SKM-1 treated with dmso at 0.1 percent for 144 hours (cell line): ENCODE data around the gene RITA1.

Experiments used
- DNase-seq: peaks from one replicate; lab custom pipeline; 2025; ENCODE audit not compliant: unreplicated experiment; lab: John Stamatoyannopoulos, UW

The RITA1 gene

DNA sequence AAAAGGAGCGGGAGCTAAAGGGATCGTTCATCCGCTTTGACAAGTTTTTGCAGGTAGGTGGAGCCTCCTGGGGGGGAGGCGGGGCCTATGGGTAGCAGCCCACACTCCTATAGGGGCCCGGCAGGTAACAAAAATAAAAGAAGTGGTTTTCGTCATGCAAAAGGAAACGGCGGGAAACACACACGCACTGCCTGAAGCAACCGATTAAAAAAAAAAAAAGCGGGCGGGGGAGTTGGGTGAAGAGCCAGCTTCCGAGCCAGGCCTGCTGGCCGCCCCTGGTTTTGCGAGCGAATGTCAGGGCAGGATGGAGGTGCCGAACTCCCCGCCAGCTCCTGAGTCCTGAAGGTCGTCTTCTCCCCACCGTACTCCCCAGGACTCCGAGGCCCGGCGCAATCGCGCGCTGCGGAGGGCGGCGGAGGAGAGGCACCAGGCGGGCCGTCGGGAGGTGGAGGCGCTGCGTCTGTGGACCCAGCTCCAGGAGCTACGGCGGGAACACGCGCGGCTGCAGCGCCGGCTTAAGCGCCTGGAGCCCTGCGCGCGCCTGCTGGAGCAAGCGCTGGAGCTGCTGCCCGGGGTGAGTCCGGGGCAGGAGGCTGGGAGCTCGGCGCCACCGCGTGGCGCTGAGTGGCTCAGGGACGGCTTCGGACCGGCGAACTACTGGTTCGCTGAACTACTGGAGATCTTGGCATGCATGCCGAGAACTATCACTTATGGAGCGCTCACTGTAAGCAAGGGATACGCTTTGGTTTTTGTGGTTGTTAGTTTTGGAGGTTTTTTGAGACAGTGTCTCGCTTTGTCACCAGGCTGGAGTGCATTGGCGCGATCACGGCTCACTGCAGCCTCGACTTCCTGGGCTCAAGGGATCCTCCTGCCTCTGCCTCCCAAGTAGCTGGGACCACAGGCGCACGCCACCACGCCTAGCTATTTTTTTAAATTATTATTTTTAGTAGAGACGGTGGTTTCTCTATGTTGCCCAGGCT is 32.4 kb upstream of the RITA1 start:
- DNase-seq, result peak; percentile 40

DNA sequence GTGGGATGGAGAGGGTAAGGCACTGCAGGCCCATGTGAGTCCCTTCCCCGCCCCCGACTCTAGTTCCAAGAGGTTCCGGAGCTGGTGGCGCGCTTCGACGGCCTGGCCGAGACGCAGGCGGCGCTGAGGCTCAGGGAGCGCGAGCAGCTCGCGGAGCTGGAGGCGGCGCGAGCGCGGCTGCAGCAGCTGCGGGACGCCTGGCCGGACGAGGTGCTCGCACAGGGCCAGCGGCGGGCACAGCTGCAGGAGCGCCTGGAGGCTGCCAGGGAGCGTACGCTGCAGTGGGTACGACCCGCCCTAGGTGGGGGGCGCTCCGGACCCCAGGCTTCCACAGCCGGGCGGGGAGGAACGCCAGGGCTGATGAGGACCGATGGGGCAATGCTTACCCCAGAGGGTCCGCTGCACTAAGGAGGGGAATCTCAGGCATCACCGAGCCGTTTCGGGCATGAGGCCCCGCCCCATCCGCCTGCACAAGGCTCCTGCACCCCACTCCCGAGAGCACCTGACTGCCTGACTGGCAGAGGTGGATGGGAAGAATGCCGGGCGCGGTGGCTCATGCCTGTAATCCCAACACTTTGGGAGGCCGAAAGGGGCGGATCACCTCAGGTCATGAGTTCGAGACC is 31.1 kb upstream of the RITA1 start:
- no peak for DNase-seq

DNA sequence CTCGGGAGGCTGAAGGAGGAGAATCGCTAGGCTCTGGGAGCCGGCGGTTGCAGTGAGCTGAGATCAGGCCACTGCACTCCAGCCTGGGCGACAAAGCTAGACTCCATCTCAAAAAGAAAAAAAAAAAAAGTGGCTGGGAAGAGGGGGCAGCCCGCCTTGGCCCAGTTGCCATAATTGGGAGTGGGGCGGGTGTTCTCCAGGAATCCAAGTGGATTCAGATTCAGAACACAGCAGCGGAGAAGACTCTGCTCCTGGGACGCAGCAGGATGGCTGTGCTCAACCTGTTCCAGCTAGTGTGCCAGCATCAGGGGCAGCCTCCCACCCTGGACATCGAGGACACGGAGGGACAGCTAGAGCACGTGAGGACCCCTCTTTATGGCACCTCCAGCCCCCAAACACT is 30.5 kb upstream of the RITA1 start:
- no peak for DNase-seq

DNA sequence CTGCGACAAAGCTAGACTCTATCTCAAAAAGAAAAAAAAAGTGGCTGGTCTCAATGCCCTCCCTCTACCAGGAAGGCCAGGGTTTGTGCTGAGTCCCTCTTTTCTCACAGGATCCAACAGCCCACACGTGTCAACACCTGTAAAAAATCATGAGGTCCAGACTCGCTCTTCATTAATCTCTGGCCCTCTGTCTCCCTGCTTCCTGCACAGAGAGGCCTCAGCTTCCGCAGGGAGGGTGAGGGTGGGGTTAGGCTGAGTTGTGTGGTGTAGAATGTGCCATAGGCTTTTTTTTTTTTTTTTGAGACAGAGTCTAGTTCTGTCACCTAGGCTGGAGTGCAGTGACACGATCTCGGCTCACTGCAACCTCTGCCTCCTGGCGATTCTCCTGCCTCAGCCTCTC is 29.9 kb upstream of the RITA1 start:
- no peak for DNase-seq

DNA sequence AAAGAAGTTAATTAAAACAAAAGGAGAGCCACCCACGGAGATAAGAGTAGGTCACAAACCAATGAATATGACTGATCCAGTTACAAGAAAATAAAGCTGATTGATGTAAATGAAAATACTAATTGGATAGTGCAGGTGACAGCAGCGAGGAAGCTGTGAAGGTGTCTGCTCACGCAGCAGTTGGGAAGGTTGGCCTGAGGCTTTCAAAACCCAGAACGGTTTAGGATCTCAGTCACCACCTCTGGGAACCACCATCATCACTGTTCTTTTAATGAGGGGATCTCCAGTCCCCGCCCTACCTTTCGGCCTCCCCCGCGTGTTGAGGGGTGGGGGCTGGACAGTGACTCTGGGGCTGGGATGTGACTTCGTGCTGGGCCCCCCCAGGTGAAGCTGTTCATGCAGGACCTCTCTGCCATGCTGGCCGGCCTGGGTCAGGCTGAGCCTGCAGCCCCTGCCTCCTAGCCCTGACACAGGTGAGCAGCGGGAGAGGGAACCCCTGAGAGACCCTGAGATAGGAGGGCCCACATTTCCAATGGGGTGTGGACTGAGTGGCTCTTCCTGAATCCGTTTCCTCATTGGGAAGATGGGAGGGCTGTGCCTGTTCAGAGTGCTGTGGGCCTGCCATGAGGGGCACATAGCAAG is 28.2 kb upstream of the RITA1 start:
- DNase-seq, result no peak

DNA sequence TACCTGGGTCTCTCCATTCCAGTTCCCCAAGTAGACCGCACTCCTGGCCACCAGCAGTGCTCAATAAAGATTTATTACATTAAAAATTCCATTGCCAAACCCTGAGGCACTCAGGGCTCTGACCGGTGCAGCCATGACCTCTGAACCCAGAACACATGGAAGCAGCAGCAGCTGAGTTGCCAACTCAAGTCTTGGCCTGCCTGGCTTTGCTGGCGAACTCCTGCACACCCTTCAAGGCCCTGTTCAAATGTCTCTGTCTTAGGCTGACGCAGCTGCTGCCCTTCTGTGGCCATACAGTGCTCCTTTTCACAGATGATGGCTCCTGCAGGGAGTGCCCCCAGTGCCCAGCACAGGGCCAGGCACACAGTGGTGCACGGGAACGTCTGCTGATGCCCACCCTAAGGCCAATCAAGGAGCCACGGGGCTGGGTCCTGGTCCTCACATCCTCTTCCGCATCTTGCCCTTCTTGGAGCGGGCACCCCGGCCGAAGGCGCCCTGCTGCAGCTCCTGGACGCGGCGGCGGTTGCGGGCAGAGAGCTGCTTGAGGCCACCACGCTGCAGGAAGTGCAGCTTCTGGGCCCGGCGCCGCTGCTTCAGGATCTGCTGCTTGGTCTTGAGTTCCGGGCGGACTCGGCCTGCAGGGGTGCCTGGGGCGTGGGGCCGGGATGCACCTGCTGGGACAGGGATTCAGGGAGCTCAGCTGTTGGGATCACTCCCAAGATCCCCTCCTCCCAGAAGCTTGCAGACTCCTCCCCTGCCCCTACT is 26.9 kb upstream of the RITA1 start:
- no peak for DNase-seq

DNA sequence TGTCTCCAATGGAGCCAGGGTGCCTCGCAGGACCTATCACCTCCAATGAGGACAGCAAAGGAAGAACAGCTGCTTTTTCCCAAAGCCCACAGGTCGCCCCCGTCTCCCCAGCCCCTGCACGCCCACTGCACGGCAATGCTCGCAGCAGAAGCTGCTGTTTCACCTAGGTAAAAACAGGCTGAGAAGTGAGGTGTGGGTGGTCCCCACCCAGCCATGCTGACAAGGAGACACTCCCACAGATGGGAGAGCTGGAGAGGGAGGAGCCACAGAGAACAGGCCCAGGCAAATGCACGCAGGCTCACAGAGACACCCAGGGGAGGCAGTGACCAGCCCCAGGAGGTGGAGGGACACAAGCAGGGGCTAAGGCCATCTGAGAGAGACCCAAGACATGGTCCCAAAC is 25.6 kb upstream of the RITA1 start:
- no peak for DNase-seq

DNA sequence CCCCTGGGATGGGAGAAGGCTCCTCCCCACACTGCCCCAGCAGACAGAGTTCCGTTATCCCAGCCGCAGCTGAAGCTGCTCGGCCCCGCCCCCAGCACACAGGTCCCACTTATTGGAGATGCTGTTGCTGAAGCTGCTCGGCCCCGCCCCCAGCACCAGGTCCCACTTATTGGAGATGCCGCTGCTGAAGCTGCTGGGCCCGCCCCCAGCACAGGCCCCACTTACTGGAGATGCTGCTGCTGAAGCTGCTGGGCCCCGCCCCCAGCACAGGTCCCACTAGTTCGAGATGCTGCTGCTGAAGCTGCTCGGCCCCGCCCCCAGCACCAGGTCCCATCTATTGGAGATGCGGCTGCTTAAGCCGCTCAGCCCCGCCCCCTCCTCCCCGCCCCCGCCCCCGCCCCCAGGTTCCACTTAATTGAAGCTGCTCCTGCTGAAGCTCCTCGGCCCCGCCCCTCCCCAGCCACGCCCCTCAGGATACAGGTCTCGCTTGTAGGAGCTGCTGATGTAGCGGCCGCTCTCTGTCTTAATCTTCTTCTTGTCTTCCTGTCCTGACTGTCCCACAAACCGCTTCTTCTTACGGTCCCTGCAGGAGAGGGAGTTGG is 24.0 kb upstream of the RITA1 start:
- DNase-seq, result no peak

DNA sequence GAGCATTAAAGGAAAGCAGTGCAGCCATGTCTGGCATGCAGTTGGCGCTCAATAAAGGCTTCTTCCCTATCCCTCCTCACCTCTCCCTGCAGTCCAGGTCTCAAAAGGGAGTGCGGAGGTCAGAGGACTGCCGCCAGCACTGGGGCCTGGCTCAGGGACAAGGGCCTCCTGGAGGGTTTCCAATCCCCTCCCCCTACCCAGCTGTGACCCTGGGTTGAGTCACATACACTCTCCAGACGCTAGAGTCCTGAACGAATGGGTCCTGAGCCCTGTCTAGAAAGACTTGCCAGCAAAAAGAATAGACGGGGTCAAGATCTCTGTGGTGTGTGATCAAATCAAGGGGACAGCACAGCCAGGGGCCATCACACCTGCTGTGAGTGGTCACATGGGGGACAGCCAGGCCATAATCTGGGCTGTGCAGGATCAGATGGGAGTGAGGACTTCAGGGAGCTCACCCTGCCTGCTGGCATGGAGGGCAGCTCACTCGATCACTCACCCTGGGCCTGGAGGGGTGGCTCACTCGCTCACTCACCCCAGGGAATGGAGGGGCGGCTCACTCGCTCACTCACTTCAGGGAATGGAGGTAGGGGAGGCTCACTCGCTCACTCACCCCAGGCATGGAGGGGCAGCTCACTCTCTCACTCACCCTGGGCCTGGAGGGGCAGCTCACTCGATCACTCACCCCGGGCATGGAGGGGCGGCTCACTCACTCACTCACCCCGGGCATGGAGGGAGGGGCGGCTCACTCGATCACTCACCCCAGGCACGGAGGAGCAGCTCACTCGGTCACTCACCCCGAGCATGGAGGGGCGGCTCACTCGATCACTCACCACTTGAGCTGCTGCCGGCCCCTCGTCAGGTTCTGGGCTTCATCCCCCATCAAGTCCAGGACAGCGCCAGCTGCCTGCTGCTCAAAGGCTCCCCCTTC is 23.2 kb upstream of the RITA1 start:
- DNase-seq, result no peak

DNA sequence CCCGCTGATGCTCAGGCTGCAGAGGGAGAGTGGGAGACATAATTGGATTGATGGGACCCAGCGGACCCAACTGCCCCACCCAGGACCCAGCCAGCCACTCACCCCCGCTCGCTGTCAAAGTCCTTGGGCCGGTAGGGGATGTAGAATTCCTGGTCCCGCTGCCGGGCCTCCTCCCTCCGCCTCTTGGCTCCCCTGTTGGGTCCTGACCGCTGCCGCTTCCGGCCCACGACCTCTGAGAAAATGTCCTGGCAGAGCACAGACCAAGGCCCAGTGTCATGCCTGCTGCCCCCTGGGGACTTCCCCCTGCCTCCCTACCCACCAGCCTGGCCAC is 22.5 kb upstream of the RITA1 start:
- no peak for DNase-seq

DNA sequence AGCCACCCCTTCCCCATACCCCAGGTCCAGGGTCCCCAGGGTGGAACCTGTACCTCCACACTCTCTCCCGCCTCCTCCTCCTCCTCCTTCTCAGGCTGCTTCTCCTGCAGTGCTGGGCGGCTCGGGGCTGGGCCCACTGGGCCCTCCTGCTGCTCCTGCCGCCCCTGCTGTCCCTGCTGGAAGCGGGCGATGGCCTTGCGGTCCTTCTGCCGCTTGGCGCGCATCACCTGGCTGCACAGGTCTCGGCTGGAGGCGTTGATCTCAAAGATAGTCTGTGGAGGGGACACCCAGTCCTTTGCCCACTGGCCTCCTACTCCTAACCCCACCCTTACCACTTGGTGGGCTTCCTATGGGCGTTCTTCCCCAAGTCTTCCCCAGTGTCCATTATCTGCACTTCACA is 21.5 kb upstream of the RITA1 start:
- DNase-seq, result no peak

DNA sequence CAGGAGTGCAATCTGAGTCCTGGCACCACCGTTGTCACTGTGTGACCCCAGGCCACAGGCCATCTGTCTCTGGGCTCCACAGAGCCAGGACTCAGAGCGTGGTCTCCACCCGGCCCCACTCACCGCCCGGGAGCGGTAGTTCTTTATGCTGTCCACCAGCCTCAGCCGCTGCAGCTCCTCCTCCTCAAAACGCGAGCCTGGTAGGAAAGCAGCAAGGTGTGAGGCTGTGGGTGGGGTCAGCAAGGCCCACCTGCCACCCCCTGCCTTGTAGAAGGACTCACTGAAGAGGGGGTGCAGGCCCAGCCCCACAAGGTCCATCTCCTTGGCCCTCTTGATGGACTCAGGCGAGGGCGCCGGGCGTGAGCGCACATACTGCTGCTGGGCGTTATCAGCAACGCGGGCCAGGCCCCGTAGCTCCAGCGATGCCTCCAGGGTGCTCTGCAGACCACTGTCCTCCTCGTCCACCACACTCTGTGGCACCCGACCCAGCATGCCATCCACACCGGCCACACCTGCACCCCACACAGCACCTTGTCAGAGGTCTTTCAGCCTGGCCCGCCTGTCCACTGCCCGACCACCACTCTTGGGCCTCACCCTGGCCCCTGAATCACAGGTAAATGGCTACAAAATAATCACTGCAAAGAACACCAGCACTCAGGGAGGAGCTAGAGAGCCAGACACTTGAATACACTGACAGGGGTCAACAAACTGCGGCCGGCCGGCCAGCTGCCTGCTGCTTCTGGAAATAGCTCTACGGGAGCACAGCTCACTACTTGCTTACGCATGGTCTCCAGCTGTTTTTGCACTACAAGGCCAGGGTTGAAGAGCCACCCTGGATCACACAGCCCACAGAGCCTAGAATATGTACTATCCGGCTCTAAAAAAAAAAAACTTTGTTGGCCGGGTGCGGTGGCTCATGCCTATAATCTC is 19.7 kb upstream of the RITA1 start:
- no peak for DNase-seq

DNA sequence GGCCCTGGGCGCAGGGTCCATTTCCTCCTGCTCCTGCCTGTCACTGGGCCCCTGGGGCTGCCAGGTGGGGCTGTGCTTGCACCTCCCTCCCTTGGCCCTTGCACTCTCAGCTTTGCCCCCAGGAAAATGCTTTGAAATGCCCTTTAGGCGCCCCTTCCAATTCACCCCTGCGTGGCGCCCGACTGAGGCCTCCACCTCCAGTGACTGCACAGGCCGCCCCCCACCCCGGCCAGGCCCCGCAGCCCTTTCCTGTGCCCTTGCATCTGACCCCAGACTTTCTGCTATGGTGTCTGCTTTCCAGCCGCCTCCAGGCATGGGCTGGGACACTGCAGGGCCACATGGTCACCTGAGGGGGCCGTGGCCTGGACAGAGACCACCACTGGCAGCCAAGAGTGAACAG is 17.7 kb upstream of the RITA1 start:
- DNase-seq, result no peak

DNA sequence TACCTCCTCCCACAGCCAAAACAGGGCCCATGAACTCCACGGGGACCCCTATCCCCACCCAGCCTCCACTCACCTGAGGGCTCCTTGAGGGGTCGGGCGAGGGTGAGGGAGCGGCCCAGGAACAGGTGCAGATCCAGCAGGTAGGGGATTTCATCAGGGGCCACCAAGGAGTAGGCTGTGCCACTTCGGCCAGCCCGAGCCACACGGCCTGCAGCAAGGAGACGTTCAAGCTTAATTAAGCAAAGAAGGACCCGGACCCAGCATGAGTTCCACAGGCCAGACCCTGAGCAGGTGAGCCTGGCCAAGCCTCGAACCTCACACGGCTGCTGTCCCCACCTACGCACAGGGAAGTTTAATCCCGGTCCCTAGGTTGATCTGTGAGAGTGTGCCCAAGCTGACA is 15.8 kb upstream of the RITA1 start:
- no peak for DNase-seq

DNA sequence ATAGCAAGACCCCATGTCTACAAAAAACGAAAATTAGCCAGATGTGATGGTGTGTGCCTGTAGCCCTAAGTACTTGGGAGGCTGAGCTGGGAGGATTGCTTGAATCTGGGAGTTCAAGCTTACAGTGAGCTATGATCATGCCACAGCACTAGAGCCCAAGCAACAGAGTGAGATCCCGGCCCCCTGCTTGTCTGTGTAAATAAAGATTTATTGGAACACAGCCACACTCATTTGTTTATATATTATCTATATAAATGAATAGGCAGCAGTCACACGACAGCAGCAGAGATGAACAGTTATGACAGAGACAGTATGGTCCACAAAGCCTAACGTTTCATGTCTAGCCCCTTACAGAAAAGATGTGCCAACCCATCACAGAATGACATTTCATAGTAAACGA is 15.1 kb upstream of the RITA1 start:
- DNase-seq, result no peak

DNA sequence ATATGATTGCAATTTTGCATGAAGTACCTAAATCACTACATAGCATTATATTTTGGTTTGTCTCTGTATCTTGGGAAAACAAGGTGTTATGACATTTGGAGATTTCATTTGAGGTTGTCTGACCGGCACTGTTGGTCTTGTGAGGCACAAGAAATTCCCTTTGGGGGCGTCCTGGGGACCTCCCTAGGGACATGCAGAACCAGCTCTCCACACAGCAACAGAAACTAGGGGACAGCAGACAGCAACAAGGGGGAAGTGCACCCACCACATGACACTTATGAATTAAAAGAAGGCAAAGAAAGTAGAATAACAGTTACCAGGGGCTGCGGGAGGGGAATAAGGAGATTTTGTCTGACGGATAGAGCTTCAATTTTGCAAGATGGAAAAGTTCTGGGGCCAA is 14.6 kb upstream of the RITA1 start:
- DNase-seq, result no peak

DNA sequence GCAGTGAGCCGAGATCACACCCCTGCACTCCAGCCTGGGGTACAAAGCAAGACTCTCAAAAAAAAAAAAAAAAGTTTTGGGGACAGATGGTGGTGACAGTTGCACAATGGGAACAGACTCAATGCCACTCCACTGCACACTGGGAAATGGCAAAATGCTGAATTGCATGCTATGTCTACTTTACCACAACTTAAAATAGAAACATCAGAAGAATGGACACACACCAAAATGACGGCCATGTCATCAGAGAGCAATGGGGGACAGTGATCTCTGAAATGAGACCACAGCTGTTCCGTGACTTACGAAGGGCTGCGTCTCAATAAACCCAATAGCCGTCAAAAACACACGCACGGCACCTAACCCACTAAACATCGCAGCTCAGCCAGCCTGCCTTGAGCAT is 14.0 kb upstream of the RITA1 start:
- no peak for DNase-seq

DNA sequence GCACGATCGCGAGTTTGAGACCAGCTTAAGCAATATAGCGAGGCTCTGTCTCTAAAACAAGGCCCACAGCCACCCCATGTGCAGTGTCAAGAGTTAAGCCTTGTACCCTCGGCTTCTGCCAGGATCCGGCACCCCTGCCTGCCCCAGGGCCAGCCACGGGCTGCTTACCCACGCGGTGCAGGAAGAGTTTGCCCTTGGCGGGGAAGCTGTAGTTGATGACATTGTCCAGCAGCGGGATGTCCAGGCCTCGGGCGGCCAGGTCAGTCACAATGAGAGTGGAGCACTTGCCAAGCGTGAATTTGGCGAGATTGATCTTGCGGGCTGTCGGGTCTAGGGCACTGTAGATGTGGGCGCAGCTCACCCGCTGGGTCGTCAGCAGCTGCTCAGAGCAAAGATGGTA is 13.3 kb upstream of the RITA1 start:
- DNase-seq, result no peak
